Activated CD8-positive, alpha-beta memory T cell treated with anti-CD3 and anti-CD28 coated beads for 36 hours (primary cell): ENCODE data around the gene RRAD. TPM values are rescaled to one million over a fixed set of nuclear protein-coding genes. Genes with fewer than 3 reads are reported as not detected.
"Not testable (repeated sequence)": the region's sequence is repeated elsewhere in the genome, so short reads cannot be mapped to it uniquely, and the experiment has no call there.

Experiments
- CTCF ChIA-PET: fragments of 350-600 bp; sonication (Branson Sonifier 250); formaldehyde crosslinking; loops from one replicate; lab custom pipeline; 2021; ENCODE audit warnings: antibody characterized with exemption; lab: Charles Lee
- POLR2A ChIA-PET: fragments of 350-600 bp; sonication (Branson Sonifier 250); formaldehyde crosslinking; loops from one replicate; lab custom pipeline; 2021; ENCODE audit warnings: antibody characterized with exemption; lab: Charles Lee
- total RNA-seq, 2 experiments: library from RNA; stranded (reverse); gene quantifications; one replicate each; pipeline ENCODE4 v1.2.3, GENCODE V29; 2021

Gene RRAD
- total RNA-seq, 2 experiments from 2014 or later: 0.32 to 0.50 TPM

- CTCF ChIA-PET: interaction anchor here (0.8 to 1.2 kb wide), 2 partner anchors 11 to 43 kb away, joined by 3 read pairs; no protein-coding TSS in a partner anchor
Observed at GRCh38 chr16:66899945-66900710, 25.2 kb downstream of the RRAD start.

GRCh38 chr16:66899310-66899944 is 25.9 kb downstream of the RRAD start:
- ChIA-PET POLR2A (no interaction called here), CTCF (no interaction called here)

More at GRCh38 chr16:66899945-66900710, 25.2 kb downstream of the RRAD start:
- POLR2A ChIA-PET: no interaction called here

- ChIA-PET POLR2A (no interaction called here), CTCF (no interaction called here)
Observed at GRCh38 chr16:66898933-66899309, 26.4 kb downstream of the RRAD start.

- ChIA-PET POLR2A (no interaction called here), CTCF (no interaction called here)
Observed at GRCh38 chr16:66898207-66898606, 27.1 kb downstream of the RRAD start.

GRCh38 chr16:66896682-66897081 is 28.7 kb downstream of the RRAD start:
- CTCF ChIA-PET: interaction anchor here (1.2 to 2.8 kb wide), 3 partner anchors 13 to 31 kb away, joined by 7 to 14 read pairs (median 8); partner anchors contain the start of gene PDP2
- POLR2A ChIA-PET: not testable (repeated sequence)

- CTCF ChIA-PET: interaction anchor here (1.0 to 2.8 kb wide), 9 partner anchors 9 to 289 kb away, joined by 4 to 14 read pairs (median 8); partner anchors contain the start of gene CDH16
- POLR2A ChIA-PET: no interaction called here
Observed at GRCh38 chr16:66895999-66896398, 29.3 kb downstream of the RRAD start.

- ChIA-PET CTCF (interaction anchor here (1.0 to 2.8 kb wide), 11 partner anchors 9 to 289 kb away, joined by 3 to 14 read pairs (median 6); partner anchors contain the start of gene CDH16), POLR2A (no interaction called here)
Observed at GRCh38 chr16:66895689-66895979, 29.7 kb downstream of the RRAD start.

- POLR2A ChIA-PET: no interaction called here
Observed at GRCh38 chr16:66894948-66895688, 30.2 kb downstream of the RRAD start.

GRCh38 chr16:66894055-66894454 is 31.3 kb downstream of the RRAD start:
- POLR2A ChIA-PET: no interaction called here
- CTCF ChIA-PET: interaction anchor here (0.6 to 2.8 kb wide), 2 partner anchors 16 to 1110 kb away, joined by 4 to 8 read pairs; no protein-coding TSS in a partner anchor

More at GRCh38 chr16:66894948-66895688, 30.2 kb downstream of the RRAD start:
- CTCF ChIA-PET: interaction anchor here (0.7 to 2.8 kb wide), 13 partner anchors 9 to 290 kb away, joined by 3 to 14 read pairs (median 5); partner anchors contain the start of gene CDH16

GRCh38 chr16:66891797-66892196 is 33.5 kb downstream of the RRAD start:
- CTCF ChIA-PET: interaction anchor here (0.6 to 4.4 kb wide), 5 partner anchors 11 to 97 kb away, joined by 3 to 21 read pairs (median 3); partner anchors contain the start of genes CES4A and PDP2
- POLR2A ChIA-PET: no interaction called here

- CTCF ChIA-PET: interaction anchor here (2.1 to 4.4 kb wide), 2 partner anchors 11 to 15 kb away, joined by 5 to 21 read pairs; partner anchors contain the start of gene PDP2
- POLR2A ChIA-PET: no interaction called here
Observed at GRCh38 chr16:66891360-66891759, 34.0 kb downstream of the RRAD start.

- ChIA-PET CTCF (interaction anchor here (0.5 to 4.4 kb wide), 4 partner anchors 10 to 128 kb away, joined by 3 to 21 read pairs (median 4); partner anchors contain the start of gene PDP2), POLR2A (no interaction called here)
Observed at GRCh38 chr16:66890799-66891198, 34.5 kb downstream of the RRAD start.

GRCh38 chr16:66889622-66890021 is 35.7 kb downstream of the RRAD start:
- CTCF ChIA-PET: interaction anchor here (0.5 to 4.4 kb wide), 3 partner anchors 9 to 136 kb away, joined by 3 to 21 read pairs (median 3); partner anchors contain the start of gene PDP2
- POLR2A ChIA-PET: no interaction called here

- POLR2A ChIA-PET: no interaction called here
- CTCF ChIA-PET: interaction anchor here (0.5 to 4.4 kb wide), 3 partner anchors 9 to 137 kb away, joined by 3 to 21 read pairs (median 3); partner anchors contain the start of gene PDP2
Observed at GRCh38 chr16:66888647-66889615, 36.4 kb downstream of the RRAD start.

GRCh38 chr16:66886914-66887313 is 38.4 kb downstream of the RRAD start:
- ChIA-PET CTCF (no interaction called here), POLR2A (no interaction called here)

- ChIA-PET CTCF (no interaction called here), POLR2A (no interaction called here)
Observed at GRCh38 chr16:66886321-66886720, 39.0 kb downstream of the RRAD start.

GRCh38 chr16:66885491-66885890 is 39.8 kb downstream of the RRAD start:
- POLR2A ChIA-PET: no interaction called here

GRCh38 chr16:66882702-66883101 is 42.6 kb downstream of the RRAD start:
- POLR2A ChIA-PET: no interaction called here
- CTCF ChIA-PET: interaction anchor here (1.4 to 1.5 kb wide), 3 partner anchors 10 to 52 kb away, joined by 3 to 5 read pairs (median 4); partner anchors contain the start of gene NAE1

More at GRCh38 chr16:66885491-66885890, 39.8 kb downstream of the RRAD start:
- CTCF ChIA-PET: no interaction called here
